Muscle of leg (tissue), 16 donors: Measurements from ENCODE around the gene NUP43. TPM values are rescaled to one million over a fixed set of nuclear protein-coding genes. Genes with fewer than 3 reads are reported as not detected.

Experiments used
- DNase-seq: peaks from one replicate; pipeline ENCODE4 v3.0.0; 2013
- H3K27ac ChIP-seq: one replicate; pipeline ENCODE4 v1.5.1; 2013; ENCODE audit warnings: mild to moderate bottlenecking, low read length, control low read depth
- H3K27me3 ChIP-seq: one replicate; pipeline ENCODE4 v1.6.1; 2013; ENCODE audit warnings: low read length; ENCODE audit not compliant: control insufficient read depth, insufficient read depth
- H3K36me3 ChIP-seq: one replicate; pipeline ENCODE4 v1.6.1; 2013; ENCODE audit warnings: low read length; ENCODE audit not compliant: control insufficient read depth, insufficient read depth
- H3K4me1 ChIP-seq: one replicate; pipeline ENCODE4 v1.6.1; 2013; ENCODE audit warnings: low read length; ENCODE audit not compliant: control insufficient read depth, insufficient read depth
- H3K4me3 ChIP-seq: one replicate; pipeline ENCODE4 v1.5.1; 2013; ENCODE audit warnings: low read length, control low read depth
- H3K9me3 ChIP-seq: replicated peaks from 2 replicates; pipeline ENCODE4 v1.6.1; 2013; ENCODE audit warnings: low read depth, low read length; ENCODE audit not compliant: control insufficient read depth
- WGBS: methylation state at CpG from one replicate; pipeline ENCODE4 v1.1.5; 2013; ENCODE audit warnings: missing lambda C conversion rate; ENCODE audit not compliant: insufficient coverage; 5-methylcytosine and 5-hydroxymethylcytosine counted together
- long read RNA-seq, 11 donors: transcript quantifications; one replicate each; lab custom pipeline, GENCODE V29; 2026
- polyA plus RNA-seq, 8 donors: library from polyadenylated mRNA; unstranded; fragments of 120-200 nt; gene quantifications; one replicate each; pipeline versions ENCODE4 v1.2.1 to v1.2.3, GENCODE V29; 2013; ENCODE audit warnings: inconsistent platforms in 1 of 8, low replicate concordance in 1 of 8; ENCODE audit not compliant: insufficient read length in 8 of 8, insufficient read depth in 1 of 8
- total RNA-seq: library from RNA; stranded (reverse); fragments of 120-200 nt; gene quantifications from one replicate; pipeline ENCODE4 v1.2.4, GENCODE V29; 2013

The NUP43 gene, protein sequence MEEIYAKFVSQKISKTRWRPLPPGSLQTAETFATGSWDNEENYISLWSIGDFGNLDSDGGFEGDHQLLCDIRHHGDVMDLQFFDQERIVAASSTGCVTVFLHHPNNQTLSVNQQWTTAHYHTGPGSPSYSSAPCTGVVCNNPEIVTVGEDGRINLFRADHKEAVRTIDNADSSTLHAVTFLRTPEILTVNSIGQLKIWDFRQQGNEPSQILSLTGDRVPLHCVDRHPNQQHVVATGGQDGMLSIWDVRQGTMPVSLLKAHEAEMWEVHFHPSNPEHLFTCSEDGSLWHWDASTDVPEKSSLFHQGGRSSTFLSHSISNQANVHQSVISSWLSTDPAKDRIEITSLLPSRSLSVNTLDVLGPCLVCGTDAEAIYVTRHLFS
- 19.9 TPM for total RNA-seq
- 10 to 100 TPM; 17.5 to 24.9 (median 19.5) TPM for polyA plus RNA-seq
- long read RNA-seq, donor 1, partial matches to known transcripts: 0 of 2 reads
- long read RNA-seq, donor 1, other reads (novel, unspliced or antisense): 0 of 2 reads
- long read RNA-seq, donor 2: 0 reads
- long read RNA-seq, donor 3, transcript NUP43-201 (8 exons, 3,874 nt): major isoform, 6 of 87 reads
- long read RNA-seq, donor 3, partial matches to known transcripts: 69 of 87 reads
- long read RNA-seq, donor 3, other reads (novel, unspliced or antisense): 11 of 87 reads
- long read RNA-seq, donor 4, partial matches to known transcripts: 0 of 5 reads
- long read RNA-seq, donor 4, other reads (novel, unspliced or antisense): 0 of 5 reads
- long read RNA-seq, donor 5, transcript NUP43-201 (8 exons, 3,874 nt): major isoform, 8 of 10 reads
- long read RNA-seq, donor 5, partial matches to known transcripts: 0 of 10 reads
- long read RNA-seq, donor 5, other reads (novel, unspliced or antisense): 0 of 10 reads
- long read RNA-seq, donor 6, partial matches to known transcripts: 0 of 4 reads
- long read RNA-seq, donor 6, other reads (novel, unspliced or antisense): 0 of 4 reads
- long read RNA-seq, donor 7, partial matches to known transcripts: 102 of 121 reads
- long read RNA-seq, donor 7, other reads (novel, unspliced or antisense): 18 of 121 reads
- long read RNA-seq, donor 8, transcript NUP43-201 (8 exons, 3,874 nt): major isoform, 5 of 10 reads
- long read RNA-seq, donor 8, partial matches to known transcripts: 5 of 10 reads
- long read RNA-seq, donor 8, other reads (novel, unspliced or antisense): 0 of 10 reads
- long read RNA-seq, donor 9, partial matches to known transcripts: 0 of 4 reads
- long read RNA-seq, donor 9, other reads (novel, unspliced or antisense): 0 of 4 reads
- long read RNA-seq, donor 10, transcript NUP43-201 (8 exons, 3,874 nt): major isoform, 6 of 11 reads
- long read RNA-seq, donor 10, partial matches to known transcripts: 5 of 11 reads
- long read RNA-seq, donor 10, other reads (novel, unspliced or antisense): 0 of 11 reads
- long read RNA-seq, donor 11, transcript NUP43-201 (8 exons, 3,874 nt): major isoform, 5 of 73 reads
- long read RNA-seq, donor 11, partial matches to known transcripts: 29 of 73 reads
- long read RNA-seq, donor 11, other reads (novel, unspliced or antisense): 39 of 73 reads

DNA sequence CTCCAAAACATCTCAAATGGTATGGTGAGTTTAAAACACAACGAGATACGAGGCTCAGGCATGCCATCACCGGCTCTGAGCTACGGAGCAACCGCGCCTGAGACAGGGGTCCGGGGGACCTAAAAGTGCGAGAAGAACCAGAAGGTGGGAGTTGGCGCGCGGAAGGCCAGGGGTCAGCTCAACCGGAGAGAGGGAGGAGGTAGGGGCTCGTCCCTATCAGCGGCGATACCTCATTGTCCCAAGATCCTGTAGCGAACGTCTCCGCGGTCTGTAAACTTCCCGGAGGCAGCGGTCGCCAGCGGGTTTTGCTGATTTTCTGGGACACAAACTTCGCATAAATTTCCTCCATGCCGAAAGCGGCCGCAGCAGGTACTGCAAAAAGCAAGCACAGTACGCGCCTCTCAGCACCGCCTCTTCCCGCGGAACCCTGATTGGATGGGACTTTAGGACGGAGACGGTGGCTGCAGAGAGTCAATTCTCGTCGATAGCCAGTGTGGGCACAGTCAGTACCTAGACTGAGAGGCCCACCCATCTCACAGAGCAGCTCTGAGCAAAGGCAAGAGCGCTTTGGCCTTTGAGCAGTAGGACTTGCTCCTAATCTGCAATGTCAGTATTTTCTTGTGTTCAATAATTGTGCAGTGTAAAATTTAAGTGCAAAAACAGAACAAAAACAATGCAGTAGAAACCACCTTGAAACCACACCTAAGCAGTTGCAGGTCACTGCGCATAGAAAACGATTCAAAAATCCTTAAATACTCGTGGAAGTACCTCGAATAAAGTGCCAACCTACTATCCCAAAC, at the start of gene NUP43:
Gene NUP43 (minus strand): TSS at position 383 of the 800 bp plus-strand sequence. CDS start 34 bp downstream, at position 349.
- peak within 1 kb of the TSS; percentile 71 for H3K4me3 ChIP-seq
- peaks cover 14% of the 10 kb centered on the region for H3K36me3 ChIP-seq
- peaks cover 17% of the 10 kb centered on the region for H3K4me1 ChIP-seq
- no peaks in the 10 kb centered on the region for H3K9me3 ChIP-seq
- H3K27ac ChIP-seq: peak within 1 kb of the TSS; percentile 77
- H3K27me3 ChIP-seq: no peaks in the 10 kb centered on the region
- peak; percentile 98 for DNase-seq
- WGBS: 8% methylated on average over 31 of the region's 41 CpGs

DNA sequence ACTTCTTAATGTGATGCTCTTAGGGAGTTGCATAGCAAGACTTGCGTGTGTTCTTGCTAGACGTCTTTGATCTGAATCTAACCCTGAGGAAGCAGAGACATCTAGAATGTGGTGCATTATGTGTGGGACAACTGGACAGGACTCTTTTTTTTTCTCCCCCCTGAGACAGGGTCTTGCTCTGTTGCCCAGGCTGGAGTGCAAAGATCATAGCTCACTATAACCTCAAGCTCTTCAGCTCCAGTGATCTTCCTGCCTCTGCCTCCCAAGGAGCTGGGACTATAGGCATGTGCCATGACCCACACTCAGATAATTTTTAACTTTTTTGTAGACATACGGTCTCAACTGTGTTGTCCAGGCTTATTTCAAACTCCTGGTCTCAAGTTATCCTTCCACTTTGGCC, 37.2 kb upstream of the NUP43 start:
- Histone ChIP-seq H3K4me3 (no peak overlapping the region), H3K9me3 (no peaks in the 10 kb centered on the region), H3K36me3 (peaks cover 9% of the 10 kb centered on the region), H3K4me1 (no peaks in the 10 kb centered on the region), H3K27ac (no peak overlapping the region), H3K27me3 (no peaks in the 10 kb centered on the region)
- DNase-seq: no peak
- 90% methylated on average over 2 of the region's 3 CpGs for WGBS

DNA sequence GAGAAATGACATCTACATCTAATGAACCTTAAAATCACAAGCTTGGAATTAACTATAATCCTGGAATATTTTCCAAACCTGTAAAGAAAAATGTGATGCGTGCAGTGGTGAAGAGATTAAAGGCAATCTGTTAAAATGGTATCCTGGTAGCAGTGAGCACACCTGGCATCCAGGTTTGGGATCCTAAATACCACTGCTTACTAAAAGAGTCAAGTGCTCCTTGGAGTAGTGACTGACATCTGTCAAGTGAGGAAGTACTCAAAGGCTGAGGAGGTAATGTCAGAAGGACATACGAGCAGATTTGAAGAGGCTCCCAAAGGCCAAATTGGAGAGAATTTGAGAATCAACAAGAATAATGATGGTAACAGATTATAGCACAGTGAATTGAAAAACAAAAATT, 36.0 kb upstream of the NUP43 start:
- Histone ChIP-seq H3K4me3 (no peak overlapping the region), H3K9me3 (no peaks in the 10 kb centered on the region), H3K27ac (no peak overlapping the region), H3K4me1 (no peaks in the 10 kb centered on the region), H3K36me3 (peaks cover 9% of the 10 kb centered on the region), H3K27me3 (no peaks in the 10 kb centered on the region)
- no peak for DNase-seq
- 92% methylated on average over 1 of the region's 2 CpGs for WGBS

DNA sequence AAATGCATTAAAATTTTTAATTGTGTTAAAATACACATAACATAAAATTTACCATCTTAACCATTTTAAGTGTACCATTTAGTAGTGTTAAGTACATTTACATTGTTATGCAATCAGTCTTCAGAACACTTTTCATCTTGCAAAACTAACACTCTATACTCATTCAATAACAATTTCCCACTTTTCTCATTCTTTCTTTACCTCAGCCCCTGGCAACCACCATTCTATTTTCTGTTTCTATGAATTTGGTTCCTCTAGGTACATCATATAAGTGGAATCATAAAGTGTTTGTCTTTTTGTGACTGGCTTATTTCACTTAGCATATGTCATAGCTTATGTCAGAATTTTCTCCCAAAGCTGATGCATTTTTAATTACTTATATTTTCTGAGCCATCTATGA, 35.4 kb upstream of the NUP43 start:
- Histone ChIP-seq H3K9me3 (no peaks in the 10 kb centered on the region), H3K4me3 (no peak overlapping the region), H3K27me3 (no peaks in the 10 kb centered on the region), H3K36me3 (peaks cover 9% of the 10 kb centered on the region), H3K27ac (no peak overlapping the region), H3K4me1 (no peaks in the 10 kb centered on the region)
- DNase-seq: no peak

DNA sequence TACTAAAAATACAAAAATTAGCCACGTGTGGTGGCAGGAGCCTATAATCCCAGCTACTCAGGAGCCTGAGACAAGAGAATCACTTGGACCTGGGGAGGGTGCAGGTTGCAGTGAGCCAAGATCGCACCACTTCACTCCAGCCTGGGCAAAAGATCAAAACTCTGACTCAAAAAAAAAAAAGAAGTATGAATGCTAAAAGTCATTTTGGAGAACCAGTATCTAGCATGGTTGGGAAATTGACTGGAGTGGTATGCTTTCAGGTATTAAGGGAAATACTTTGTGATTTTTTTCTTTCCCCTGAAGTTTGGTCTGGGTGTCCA, 33.3 kb upstream of the NUP43 start:
- DNase-seq: no peak
- Histone ChIP-seq H3K27me3 (no peaks in the 10 kb centered on the region), H3K36me3 (peaks cover 18% of the 10 kb centered on the region), H3K27ac (no peak overlapping the region), H3K4me1 (no peaks in the 10 kb centered on the region), H3K4me3 (no peak overlapping the region), H3K9me3 (no peaks in the 10 kb centered on the region)
- WGBS: 0% methylated on average over 1 of the region's 2 CpGs

DNA sequence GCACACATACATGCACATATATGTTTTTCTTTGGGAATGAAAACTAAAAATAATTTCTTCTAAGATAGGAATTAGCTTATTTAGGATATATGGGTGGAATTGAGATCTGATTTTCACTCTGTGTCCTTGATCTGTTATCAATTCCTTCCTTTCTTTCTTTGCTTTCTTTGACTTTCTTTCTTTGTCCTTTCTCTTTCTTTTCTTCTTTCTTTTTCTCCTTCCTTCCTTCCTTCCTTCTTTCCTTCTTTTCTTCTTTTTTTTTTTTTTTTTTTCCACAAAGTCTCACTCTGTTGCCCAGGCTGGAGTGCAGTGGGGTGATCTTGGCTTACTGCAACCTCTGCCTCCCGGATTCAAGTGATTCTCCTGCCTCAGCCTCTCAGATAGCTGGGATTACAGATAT, 31.3 kb upstream of the NUP43 start:
- no CpG with 5 or more reads among the region's 1 CpG for WGBS
- H3K36me3 ChIP-seq: peaks cover 24% of the 10 kb centered on the region
- H3K27ac ChIP-seq: no peak overlapping the region
- H3K27me3 ChIP-seq: no peaks in the 10 kb centered on the region
- H3K4me3 ChIP-seq: no peak overlapping the region
- no peaks in the 10 kb centered on the region for H3K4me1 ChIP-seq
- no peak for DNase-seq
- no peaks in the 10 kb centered on the region for H3K9me3 ChIP-seq

DNA sequence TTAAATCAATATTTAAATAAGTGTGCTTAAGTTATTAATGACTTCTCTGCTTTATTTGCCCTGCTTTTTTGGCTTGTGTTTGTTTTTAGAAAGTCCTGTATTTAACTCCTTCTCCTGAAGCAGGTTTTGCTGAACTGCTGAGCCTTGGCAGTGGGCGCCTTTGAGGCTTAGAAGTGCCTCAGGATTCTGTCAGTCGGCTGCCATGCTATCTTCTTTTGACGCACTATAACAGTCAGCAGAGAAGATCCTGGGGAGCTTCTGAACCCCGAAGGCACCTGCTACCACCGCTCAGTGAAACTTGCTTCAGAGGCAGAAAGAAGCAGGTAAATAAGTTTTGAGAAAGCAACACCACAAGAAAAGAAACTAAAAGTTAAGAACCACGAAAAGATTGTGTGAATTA, 25.6 kb upstream of the NUP43 start:
- Histone ChIP-seq H3K9me3 (no peaks in the 10 kb centered on the region), H3K4me3 (no peak overlapping the region), H3K27ac (no peak overlapping the region), H3K4me1 (no peaks in the 10 kb centered on the region), H3K27me3 (no peaks in the 10 kb centered on the region), H3K36me3 (peaks cover 32% of the 10 kb centered on the region)
- DNase-seq: no peak
- 94% methylated on average over 3 of the region's 6 CpGs for WGBS

DNA sequence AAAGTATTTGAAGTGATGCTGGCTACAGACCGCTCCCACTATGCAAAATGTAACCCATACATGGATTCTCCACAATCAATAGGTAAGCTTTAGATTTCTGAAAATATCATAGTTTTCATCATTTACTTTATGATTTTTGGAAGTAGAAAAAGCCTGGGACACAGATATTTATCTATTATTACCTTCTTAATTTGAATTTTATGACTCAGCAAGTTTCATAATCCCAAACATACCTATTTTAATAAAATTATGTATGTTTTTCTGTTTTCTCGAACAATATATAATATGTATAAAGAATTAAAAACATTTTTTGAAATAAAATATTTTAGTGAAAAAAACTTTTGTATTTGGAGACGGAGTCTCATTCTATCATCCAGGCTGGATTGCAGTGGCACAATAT, 24.9 kb upstream of the NUP43 start:
- Histone ChIP-seq H3K9me3 (no peaks in the 10 kb centered on the region), H3K27ac (no peak overlapping the region), H3K27me3 (no peaks in the 10 kb centered on the region), H3K4me1 (no peaks in the 10 kb centered on the region), H3K4me3 (no peak overlapping the region), H3K36me3 (peaks cover 28% of the 10 kb centered on the region)
- no peak for DNase-seq
- WGBS: 100% methylated on average over 1 of the region's 3 CpGs

DNA sequence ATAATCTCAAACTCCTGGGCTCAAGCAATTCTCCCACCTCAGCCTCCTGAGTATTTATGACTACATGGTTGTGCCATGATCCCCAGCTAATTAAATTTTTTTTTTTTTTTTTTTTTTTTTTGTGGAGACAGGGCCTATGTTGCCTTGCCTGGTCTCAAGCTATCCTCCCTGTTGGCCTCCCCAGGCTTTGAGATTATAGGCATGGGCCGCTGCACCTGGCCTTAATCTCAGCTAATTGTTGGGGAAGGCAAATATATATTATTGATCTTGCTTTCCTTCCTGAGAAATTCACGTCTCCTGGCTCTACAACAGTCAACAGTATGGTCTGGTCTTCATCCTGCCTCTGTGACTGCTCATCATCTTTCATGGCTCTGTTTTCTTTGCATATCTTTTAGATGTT, 23.3 kb upstream of the NUP43 start:
- Histone ChIP-seq H3K27ac (no peak overlapping the region), H3K4me1 (no peaks in the 10 kb centered on the region), H3K4me3 (no peak overlapping the region), H3K9me3 (no peaks in the 10 kb centered on the region), H3K27me3 (no peaks in the 10 kb centered on the region), H3K36me3 (peaks cover 23% of the 10 kb centered on the region)
- WGBS: no CpG with 5 or more reads among the region's 2 CpGs
- DNase-seq: no peak
